Thyroid gland (tissue), 4 donors: Measurements from ENCODE around the gene PFAS.

Source experiments
- POLR2A ChIP-seq, 2 donors: fragments of 450-650 bp; IDR thresholded peaks; one replicate each; pipeline ENCODE4 v1.6.1; 2017; ENCODE audit warnings: antibody characterized with exemption in 2 of 2, mild to moderate bottlenecking in 2 of 2, moderate library complexity in 1 of 2
- TF ChIP-seq, protein P1 (sequence below), 6 experiments: fragments of 200-600 bp in 3 of 6; fragments of 450-650 bp in 3 of 6; sonication (generic) in 3 of 6; IDR thresholded peaks; one replicate each; pipeline ENCODE4 v1.5.1; 2016 to 2019; ENCODE audit warnings: antibody characterized with exemption in 6 of 6, mild to moderate bottlenecking in 2 of 6, inconsistent platforms in 1 of 6, moderate library complexity in 1 of 6

DNA sequence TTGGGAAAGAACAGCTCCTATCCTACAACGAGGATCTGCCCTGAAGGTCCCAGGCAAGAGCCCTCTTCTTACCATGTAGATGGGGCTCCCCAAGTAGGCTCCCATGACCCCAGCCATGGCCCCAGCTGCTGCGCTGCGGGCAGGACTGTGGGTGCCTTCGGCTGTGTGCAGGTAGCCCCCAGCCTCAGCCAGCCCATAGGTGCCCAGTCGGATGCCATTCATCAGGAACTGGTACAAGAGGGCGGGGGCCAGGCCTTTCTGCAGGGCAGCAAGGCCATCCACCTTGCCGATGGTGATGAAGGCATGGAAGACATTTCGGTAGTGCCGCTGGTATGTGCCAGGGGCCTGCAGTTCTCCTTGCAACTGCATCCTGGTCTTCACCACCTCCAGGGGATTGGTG lies 45.3 kb downstream of the PFAS start:
- TF ChIP-seq, protein P1, sequence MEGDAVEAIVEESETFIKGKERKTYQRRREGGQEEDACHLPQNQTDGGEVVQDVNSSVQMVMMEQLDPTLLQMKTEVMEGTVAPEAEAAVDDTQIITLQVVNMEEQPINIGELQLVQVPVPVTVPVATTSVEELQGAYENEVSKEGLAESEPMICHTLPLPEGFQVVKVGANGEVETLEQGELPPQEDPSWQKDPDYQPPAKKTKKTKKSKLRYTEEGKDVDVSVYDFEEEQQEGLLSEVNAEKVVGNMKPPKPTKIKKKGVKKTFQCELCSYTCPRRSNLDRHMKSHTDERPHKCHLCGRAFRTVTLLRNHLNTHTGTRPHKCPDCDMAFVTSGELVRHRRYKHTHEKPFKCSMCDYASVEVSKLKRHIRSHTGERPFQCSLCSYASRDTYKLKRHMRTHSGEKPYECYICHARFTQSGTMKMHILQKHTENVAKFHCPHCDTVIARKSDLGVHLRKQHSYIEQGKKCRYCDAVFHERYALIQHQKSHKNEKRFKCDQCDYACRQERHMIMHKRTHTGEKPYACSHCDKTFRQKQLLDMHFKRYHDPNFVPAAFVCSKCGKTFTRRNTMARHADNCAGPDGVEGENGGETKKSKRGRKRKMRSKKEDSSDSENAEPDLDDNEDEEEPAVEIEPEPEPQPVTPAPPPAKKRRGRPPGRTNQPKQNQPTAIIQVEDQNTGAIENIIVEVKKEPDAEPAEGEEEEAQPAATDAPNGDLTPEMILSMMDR (IDR thresholded peaks at IDR 0.05) = no peak
- TF ChIP-seq POLR2A (IDR thresholded peaks at IDR 0.05) = no peak
